NCI-H774 (cell line): ENCODE data around the gene CEP164.

ENCODE experiments used
- DNase-seq: peaks from one replicate; lab custom pipeline; 2025; lab: John Stamatoyannopoulos, UW

CEP164 gene

GRCh38 chr11:117462864-117463247, 135.2 kb downstream of the CEP164 start:
- DNase-seq, result no peak
